Stomach (tissue), 4 donors: ENCODE data around the gene COPS9.

Experiments used
- CTCF ChIP-seq, 7 experiments: fragments of 450-650 bp in 4 of 7; fragments of 200-600 bp in 3 of 7; sonication (generic) in 3 of 7; IDR thresholded peaks; one replicate each; pipeline ENCODE4 v1.5.1; 2016 to 2019; ENCODE audit warnings: antibody characterized with exemption in 7 of 7, control low read depth in 2 of 7, mild to moderate bottlenecking in 1 of 7
- POLR2A ChIP-seq, 4 donors: fragments of 450-650 bp; IDR thresholded peaks; one replicate each; pipeline ENCODE4 v1.6.1; 2016; ENCODE audit warnings: antibody characterized with exemption in 4 of 4, control low read depth in 2 of 4, mild to moderate bottlenecking in 1 of 4, moderate library complexity in 1 of 4
- POLR2AphosphoS5 ChIP-seq, 3 donors: sonication (generic); formaldehyde crosslinking; IDR thresholded peaks; one replicate each; pipeline ENCODE4 v1.6.1; 2016; ENCODE audit warnings: antibody characterized with exemption in 3 of 3

GRCh38 chr2:240106765-240107476 lies 29.2 kb downstream of the COPS9 start:
- no peak for TF ChIP-seq CTCF (IDR thresholded peaks at IDR 0.05)
- no peak for TF ChIP-seq POLR2A (IDR thresholded peaks at IDR 0.05)
- TF ChIP-seq POLR2AphosphoS5 (IDR thresholded peaks at IDR 0.05): no peak
